HCT116 (cell line): ENCODE data around the gene C19orf85.

Source experiments
- CEBPB ChIP-seq: IDR thresholded peaks from 2 replicates; pipeline ENCODE4 v1.6.1; 2012; ENCODE audit warnings: low read depth
- EZH2 ChIP-seq: fragments of 200-600 bp; sonication (generic); IDR thresholded peaks from 2 replicates; pipeline ENCODE4 v1.6.1; 2017; ENCODE audit warnings: antibody characterized with exemption, mixed run types
- FOSL1 ChIP-seq: IDR thresholded peaks from 2 replicates; pipeline ENCODE4 v1.6.1; 2012; ENCODE audit warnings: low read depth
- POLR2A ChIP-seq: IDR thresholded peaks from 2 replicates; pipeline ENCODE4 v1.7.0; 2011; ENCODE audit warnings: borderline replicate concordance; ENCODE audit not compliant: insufficient read depth, insufficient read length; ENCODE audit errors: extremely low read depth
- POLR2AphosphoS5 ChIP-seq: IDR thresholded peaks from 2 replicates; pipeline ENCODE4 v1.6.1; 2011; ENCODE audit warnings: mild to moderate bottlenecking, low read depth, low read length, moderate library complexity
- SRF ChIP-seq: IDR thresholded peaks from 2 replicates; pipeline ENCODE4 v1.6.1; 2012; ENCODE audit warnings: low read depth
- TCF7L2 ChIP-seq: IDR thresholded peaks from 2 replicates; pipeline ENCODE4 v1.7.0; 2011; ENCODE audit warnings: borderline replicate concordance, inconsistent platforms; ENCODE audit not compliant: insufficient read depth, insufficient read length; ENCODE audit errors: extremely low read depth
- ZFX ChIP-seq: fragments of 450-650 bp; IDR thresholded peaks from 2 replicates; pipeline ENCODE4 v1.6.1; 2017
- ZNF274 ChIP-seq: fragments of 200-500 bp; sonication (Bioruptor generic); IDR thresholded peaks from 2 replicates; pipeline ENCODE4 v1.6.1; 2014; ENCODE audit warnings: mild to moderate bottlenecking, low read depth, low read length, inconsistent platforms
- TF ChIP-seq, protein P1 (sequence below), 3 experiments: fragments of 200-600 bp in 1 of 3; sonication (generic) in 1 of 3; IDR thresholded peaks in 2 of 3; conservative IDR thresholded peaks in 1 of 3; 2 replicates each; pipeline ENCODE4 v1.5.1; 2012 to 2017; ENCODE audit warnings: low read depth in 2 of 3, low read length in 2 of 3, antibody characterized with exemption in 1 of 3, borderline replicate concordance in 1 of 3, control low read depth in 1 of 3, mild to moderate bottlenecking in 1 of 3, mixed read lengths in 1 of 3, mixed run types in 1 of 3, moderate library complexity in 1 of 3; ENCODE audit not compliant: insufficient read depth in 1 of 3
- TF ChIP-seq, protein P2 (sequence below): IDR thresholded peaks from 2 replicates; pipeline ENCODE4 v1.6.1; 2012
- TF ChIP-seq, protein P3 (sequence below): IDR thresholded peaks from 2 replicates; pipeline ENCODE4 v1.6.1; 2012
- TF ChIP-seq, protein P4 (sequence below): IDR thresholded peaks from 2 replicates; pipeline ENCODE4 v1.6.1; 2012; ENCODE audit warnings: low read depth

DNA sequence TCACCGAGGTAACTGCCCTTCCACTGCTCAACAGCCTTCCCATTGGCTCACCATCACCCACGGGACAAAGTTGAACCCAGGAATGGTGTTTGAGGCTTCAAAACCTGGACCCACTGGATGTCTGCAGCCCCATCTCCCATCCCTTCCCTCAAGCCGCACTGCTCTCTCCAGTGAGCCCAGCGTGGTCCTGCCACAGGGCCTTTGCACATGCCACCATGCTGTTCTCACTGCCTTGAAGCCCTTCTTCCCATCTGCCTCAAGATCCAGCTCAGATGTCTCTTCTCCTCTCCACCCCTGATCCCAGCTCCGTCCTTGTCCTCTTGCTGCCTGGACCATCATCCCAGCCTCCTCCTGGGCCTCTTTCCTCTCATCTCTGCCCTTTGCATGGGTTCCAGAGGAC is 25.5 kb downstream of the C19orf85 start:
- TF ChIP-seq, protein P1, sequence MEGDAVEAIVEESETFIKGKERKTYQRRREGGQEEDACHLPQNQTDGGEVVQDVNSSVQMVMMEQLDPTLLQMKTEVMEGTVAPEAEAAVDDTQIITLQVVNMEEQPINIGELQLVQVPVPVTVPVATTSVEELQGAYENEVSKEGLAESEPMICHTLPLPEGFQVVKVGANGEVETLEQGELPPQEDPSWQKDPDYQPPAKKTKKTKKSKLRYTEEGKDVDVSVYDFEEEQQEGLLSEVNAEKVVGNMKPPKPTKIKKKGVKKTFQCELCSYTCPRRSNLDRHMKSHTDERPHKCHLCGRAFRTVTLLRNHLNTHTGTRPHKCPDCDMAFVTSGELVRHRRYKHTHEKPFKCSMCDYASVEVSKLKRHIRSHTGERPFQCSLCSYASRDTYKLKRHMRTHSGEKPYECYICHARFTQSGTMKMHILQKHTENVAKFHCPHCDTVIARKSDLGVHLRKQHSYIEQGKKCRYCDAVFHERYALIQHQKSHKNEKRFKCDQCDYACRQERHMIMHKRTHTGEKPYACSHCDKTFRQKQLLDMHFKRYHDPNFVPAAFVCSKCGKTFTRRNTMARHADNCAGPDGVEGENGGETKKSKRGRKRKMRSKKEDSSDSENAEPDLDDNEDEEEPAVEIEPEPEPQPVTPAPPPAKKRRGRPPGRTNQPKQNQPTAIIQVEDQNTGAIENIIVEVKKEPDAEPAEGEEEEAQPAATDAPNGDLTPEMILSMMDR (IDR thresholded peaks at IDR 0.05 in 2 of 3, conservative IDR thresholded peaks at IDR 0.05 in 1 of 3; ENCODE audit: borderline replicate concordance in 1 of 3, insufficient read depth in 1 of 3, low read depth in 2 of 3, low read length in 2 of 3): no peak
- TF ChIP-seq, protein P2, sequence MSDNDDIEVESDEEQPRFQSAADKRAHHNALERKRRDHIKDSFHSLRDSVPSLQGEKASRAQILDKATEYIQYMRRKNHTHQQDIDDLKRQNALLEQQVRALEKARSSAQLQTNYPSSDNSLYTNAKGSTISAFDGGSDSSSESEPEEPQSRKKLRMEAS: no peak
- TF ChIP-seq SRF (no peak), EZH2 (no peak), FOSL1 (no peak), POLR2A (no peak), ZFX (no peak), TCF7L2 (no peak), ZNF274 (no peak), POLR2AphosphoS5 (no peak), CEBPB (no peak)
- TF ChIP-seq, protein P3, sequence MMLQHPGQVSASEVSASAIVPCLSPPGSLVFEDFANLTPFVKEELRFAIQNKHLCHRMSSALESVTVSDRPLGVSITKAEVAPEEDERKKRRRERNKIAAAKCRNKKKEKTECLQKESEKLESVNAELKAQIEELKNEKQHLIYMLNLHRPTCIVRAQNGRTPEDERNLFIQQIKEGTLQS: no peak
- TF ChIP-seq, protein P4, sequence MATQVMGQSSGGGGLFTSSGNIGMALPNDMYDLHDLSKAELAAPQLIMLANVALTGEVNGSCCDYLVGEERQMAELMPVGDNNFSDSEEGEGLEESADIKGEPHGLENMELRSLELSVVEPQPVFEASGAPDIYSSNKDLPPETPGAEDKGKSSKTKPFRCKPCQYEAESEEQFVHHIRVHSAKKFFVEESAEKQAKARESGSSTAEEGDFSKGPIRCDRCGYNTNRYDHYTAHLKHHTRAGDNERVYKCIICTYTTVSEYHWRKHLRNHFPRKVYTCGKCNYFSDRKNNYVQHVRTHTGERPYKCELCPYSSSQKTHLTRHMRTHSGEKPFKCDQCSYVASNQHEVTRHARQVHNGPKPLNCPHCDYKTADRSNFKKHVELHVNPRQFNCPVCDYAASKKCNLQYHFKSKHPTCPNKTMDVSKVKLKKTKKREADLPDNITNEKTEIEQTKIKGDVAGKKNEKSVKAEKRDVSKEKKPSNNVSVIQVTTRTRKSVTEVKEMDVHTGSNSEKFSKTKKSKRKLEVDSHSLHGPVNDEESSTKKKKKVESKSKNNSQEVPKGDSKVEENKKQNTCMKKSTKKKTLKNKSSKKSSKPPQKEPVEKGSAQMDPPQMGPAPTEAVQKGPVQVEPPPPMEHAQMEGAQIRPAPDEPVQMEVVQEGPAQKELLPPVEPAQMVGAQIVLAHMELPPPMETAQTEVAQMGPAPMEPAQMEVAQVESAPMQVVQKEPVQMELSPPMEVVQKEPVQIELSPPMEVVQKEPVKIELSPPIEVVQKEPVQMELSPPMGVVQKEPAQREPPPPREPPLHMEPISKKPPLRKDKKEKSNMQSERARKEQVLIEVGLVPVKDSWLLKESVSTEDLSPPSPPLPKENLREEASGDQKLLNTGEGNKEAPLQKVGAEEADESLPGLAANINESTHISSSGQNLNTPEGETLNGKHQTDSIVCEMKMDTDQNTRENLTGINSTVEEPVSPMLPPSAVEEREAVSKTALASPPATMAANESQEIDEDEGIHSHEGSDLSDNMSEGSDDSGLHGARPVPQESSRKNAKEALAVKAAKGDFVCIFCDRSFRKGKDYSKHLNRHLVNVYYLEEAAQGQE: no peak
